ENCODE results near the gene DLST.

GRCh38 chr14:74949191-74949601, 67.5 kb downstream of the DLST start:
- TF ChIP-seq CTCF (IDR thresholded peaks at IDR 0.05; ENCODE audit: poor library complexity): no peak
- TF ChIP-seq EZH2 (IDR thresholded peaks at IDR 0.05; ENCODE audit: borderline replicate concordance): no peak
- no peak for TF ChIP-seq EZH2phosphoT487 (IDR thresholded peaks at IDR 0.05; ENCODE audit: low read depth, severe bottlenecking, unreplicated experiment)

All from hepatocyte (in vitro differentiated cells).